Peyer's patch (tissue), 4 donors: ENCODE results near the gene TRIM67.

Experiments
- POLR2A ChIP-seq, 2 donors: fragments of 450-650 bp; IDR thresholded peaks; one replicate each; pipeline ENCODE4 v1.5.1; 2017; ENCODE audit warnings: antibody characterized with exemption in 2 of 2, mild to moderate bottlenecking in 2 of 2, moderate library complexity in 2 of 2
- TF ChIP-seq, protein P1 (sequence below), 6 experiments: fragments of 450-650 bp in 4 of 6; fragments of 200-600 bp in 2 of 6; sonication (generic) in 1 of 6; IDR thresholded peaks; one replicate each; pipeline ENCODE4 v1.5.1; 2017 to 2019; ENCODE audit warnings: antibody characterized with exemption in 6 of 6, mild to moderate bottlenecking in 3 of 6, moderate library complexity in 1 of 6

DNA sequence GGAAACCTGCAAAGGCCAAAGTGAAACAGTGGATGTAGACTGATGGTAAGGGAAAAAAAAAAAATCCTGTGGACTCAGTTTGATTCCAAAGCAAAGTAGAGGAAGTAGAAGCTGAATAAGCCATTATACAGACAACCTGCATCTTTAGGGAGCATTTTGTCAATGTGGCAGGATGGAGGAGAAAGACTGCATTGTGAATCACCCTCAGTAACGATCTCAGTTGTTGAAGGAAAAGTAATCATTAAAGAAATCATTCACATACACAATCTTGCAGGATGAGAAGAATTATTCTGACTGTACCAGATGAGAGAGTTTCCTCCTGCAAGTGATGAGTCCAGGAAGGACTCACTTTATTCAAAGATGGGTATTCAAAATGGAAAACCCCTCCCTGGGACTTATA, 45.1 kb upstream of the TRIM67 start:
- TF ChIP-seq, protein P1, sequence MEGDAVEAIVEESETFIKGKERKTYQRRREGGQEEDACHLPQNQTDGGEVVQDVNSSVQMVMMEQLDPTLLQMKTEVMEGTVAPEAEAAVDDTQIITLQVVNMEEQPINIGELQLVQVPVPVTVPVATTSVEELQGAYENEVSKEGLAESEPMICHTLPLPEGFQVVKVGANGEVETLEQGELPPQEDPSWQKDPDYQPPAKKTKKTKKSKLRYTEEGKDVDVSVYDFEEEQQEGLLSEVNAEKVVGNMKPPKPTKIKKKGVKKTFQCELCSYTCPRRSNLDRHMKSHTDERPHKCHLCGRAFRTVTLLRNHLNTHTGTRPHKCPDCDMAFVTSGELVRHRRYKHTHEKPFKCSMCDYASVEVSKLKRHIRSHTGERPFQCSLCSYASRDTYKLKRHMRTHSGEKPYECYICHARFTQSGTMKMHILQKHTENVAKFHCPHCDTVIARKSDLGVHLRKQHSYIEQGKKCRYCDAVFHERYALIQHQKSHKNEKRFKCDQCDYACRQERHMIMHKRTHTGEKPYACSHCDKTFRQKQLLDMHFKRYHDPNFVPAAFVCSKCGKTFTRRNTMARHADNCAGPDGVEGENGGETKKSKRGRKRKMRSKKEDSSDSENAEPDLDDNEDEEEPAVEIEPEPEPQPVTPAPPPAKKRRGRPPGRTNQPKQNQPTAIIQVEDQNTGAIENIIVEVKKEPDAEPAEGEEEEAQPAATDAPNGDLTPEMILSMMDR (IDR thresholded peaks at IDR 0.05): no peak
- no peak for TF ChIP-seq POLR2A (IDR thresholded peaks at IDR 0.05)
